ENCODE data around the gene IFT122. TPM values are rescaled to one million over a fixed set of nuclear protein-coding genes. Genes with fewer than 3 reads are reported as not detected.

Gene IFT122
- total RNA-seq, 2 donors from 2014 or later = 60.8 to 91.3 TPM

DNA sequence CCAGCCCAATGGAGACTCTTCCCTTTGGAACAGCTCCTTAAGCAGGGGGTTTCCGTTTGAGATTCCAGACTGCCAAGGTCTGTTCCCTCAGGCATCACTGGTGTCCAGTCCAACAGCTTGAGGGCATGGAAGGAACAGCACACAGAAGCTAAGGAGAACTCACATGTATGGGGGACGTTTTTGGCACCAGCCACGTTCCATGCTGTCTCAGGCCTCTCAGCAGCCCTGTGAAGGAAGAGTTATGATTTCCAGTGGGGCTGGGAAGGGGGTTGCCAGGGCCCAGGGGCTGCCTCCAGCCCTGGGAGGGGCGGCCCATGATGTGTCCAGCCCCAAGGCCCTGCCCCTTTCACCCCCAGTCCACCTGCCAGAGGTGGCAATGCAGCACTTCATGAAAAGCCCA lies 80.9 kb downstream of the IFT122 start:
- H3K4me3 ChIP-seq = no peak overlapping the region
- no peak overlapping the region for H3K27ac ChIP-seq
- intact Hi-C loops (cut with DNase I) = no loop called here
- H3K4me1 ChIP-seq (replicated peaks) = no peaks in the 10 kb centered on the region
- H3K27me3 ChIP-seq (replicated peaks; ENCODE audit: insufficient read depth) = no peaks in the 10 kb centered on the region
- H3K36me3 ChIP-seq = no peaks in the 10 kb centered on the region
- DNase-seq (ENCODE audit: low spot score) = no peak
- no peaks in the 10 kb centered on the region for H3K9me3 ChIP-seq
- no peak for TF ChIP-seq POLR2A (IDR thresholded peaks at IDR 0.05)
- no peak for TF ChIP-seq POLR2AphosphoS5 (IDR thresholded peaks at IDR 0.05)
- TF ChIP-seq, protein P1, sequence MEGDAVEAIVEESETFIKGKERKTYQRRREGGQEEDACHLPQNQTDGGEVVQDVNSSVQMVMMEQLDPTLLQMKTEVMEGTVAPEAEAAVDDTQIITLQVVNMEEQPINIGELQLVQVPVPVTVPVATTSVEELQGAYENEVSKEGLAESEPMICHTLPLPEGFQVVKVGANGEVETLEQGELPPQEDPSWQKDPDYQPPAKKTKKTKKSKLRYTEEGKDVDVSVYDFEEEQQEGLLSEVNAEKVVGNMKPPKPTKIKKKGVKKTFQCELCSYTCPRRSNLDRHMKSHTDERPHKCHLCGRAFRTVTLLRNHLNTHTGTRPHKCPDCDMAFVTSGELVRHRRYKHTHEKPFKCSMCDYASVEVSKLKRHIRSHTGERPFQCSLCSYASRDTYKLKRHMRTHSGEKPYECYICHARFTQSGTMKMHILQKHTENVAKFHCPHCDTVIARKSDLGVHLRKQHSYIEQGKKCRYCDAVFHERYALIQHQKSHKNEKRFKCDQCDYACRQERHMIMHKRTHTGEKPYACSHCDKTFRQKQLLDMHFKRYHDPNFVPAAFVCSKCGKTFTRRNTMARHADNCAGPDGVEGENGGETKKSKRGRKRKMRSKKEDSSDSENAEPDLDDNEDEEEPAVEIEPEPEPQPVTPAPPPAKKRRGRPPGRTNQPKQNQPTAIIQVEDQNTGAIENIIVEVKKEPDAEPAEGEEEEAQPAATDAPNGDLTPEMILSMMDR (IDR thresholded peaks at IDR 0.05) = no peak
- 85% methylated on average over 4 of the region's 4 CpGs for WGBS

DNA sequence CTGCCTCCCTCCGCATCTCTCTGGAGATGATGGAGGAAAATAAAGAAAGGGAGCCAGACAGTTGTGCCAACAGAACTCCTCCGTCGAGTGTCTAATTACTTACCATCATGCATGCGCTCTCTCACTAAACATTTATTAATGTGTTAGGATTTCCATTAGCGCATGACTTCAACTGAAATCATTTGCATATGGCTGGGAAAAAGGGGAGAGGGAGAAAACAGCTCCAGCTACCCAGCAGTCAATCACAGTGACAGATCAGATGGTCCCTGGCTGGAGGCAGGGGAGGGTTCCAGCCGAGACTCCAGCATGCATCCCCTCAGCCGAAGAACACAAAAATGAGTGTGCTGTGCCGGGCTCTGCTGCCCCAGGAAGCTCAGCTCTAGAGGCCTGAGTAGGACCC lies 81.6 kb downstream of the IFT122 start:
- Histone ChIP-seq H3K9me3 (no peaks in the 10 kb centered on the region), H3K4me1 (replicated peaks) (no peaks in the 10 kb centered on the region), H3K27ac (no peak overlapping the region), H3K4me3 (no peak overlapping the region), H3K36me3 (no peaks in the 10 kb centered on the region), H3K27me3 (replicated peaks; ENCODE audit: insufficient read depth) (no peaks in the 10 kb centered on the region)
- WGBS = 73% methylated on average over 8 of the region's 8 CpGs
- intact Hi-C loops (cut with DNase I) = no loop called here
- TF ChIP-seq POLR2AphosphoS5 (IDR thresholded peaks at IDR 0.05) (no peak), POLR2A (IDR thresholded peaks at IDR 0.05) (no peak)
- TF ChIP-seq, protein P1 (IDR thresholded peaks at IDR 0.05) = no peak
- no peak for DNase-seq (ENCODE audit: low spot score)

DNA sequence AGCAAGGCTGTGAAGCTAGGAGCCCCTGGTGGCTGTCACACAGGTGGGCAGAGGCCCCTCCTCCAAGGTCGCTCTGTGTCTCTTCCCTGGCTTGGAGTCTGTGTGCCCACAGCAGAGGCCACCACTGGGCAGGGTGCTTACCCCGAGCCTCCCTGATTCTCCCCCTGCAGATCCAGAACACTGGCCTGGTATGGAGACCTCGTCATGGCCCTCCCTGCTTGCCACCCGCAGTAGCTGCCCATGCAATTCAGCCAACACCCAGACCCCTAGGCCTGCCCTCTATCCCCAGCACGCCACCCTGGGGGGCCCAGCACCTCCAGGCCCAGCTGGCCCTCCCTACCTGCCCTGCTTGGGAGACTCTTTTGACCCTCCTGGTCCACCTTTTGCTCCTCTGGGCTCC lies 82.9 kb downstream of the IFT122 start:
- no peak for TF ChIP-seq POLR2AphosphoS5 (IDR thresholded peaks at IDR 0.05)
- TF ChIP-seq, protein P1 (IDR thresholded peaks at IDR 0.05) = no peak
- TF ChIP-seq POLR2A (IDR thresholded peaks at IDR 0.05) = no peak

DNA sequence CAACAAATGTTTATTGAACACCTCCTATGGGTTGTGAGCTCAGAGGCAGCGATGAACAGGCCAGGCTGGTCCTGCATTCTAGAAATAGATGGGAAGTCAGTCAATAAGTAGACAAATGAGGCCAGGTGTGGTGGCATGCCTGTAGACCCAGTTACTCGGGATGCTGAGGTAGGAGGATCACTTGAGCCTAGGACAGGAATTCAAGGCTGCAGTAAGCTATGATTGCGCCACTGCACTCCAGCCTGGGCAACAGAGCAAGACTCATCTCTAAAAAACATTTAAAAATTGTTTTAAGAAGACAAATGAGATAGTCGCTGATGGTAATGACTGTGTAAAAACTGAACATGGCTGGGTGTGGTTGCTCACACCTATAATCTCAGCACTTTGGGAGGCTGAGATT lies 84.1 kb downstream of the IFT122 start:
- H3K4me1 ChIP-seq (replicated peaks) = no peaks in the 10 kb centered on the region
- intact Hi-C loops (cut with DNase I) = no loop called here
- no peaks in the 10 kb centered on the region for H3K27me3 ChIP-seq (replicated peaks; ENCODE audit: insufficient read depth)
- no peaks in the 10 kb centered on the region for H3K9me3 ChIP-seq
- H3K36me3 ChIP-seq = no peaks in the 10 kb centered on the region
- WGBS = 88% methylated on average over 4 of the region's 4 CpGs
- H3K4me3 ChIP-seq = no peak overlapping the region
- no peak overlapping the region for H3K27ac ChIP-seq
- no peak for TF ChIP-seq POLR2A (IDR thresholded peaks at IDR 0.05)
- no peak for TF ChIP-seq POLR2AphosphoS5 (IDR thresholded peaks at IDR 0.05)
- TF ChIP-seq, protein P1 (IDR thresholded peaks at IDR 0.05) = no peak
- no peak for DNase-seq (ENCODE audit: low spot score)

More for the DNA sequence above, 82.9 kb downstream of the IFT122 start:
- H3K36me3 ChIP-seq = no peaks in the 10 kb centered on the region
- WGBS = 78% methylated on average over 5 of the region's 5 CpGs
- H3K4me1 ChIP-seq (replicated peaks) = no peaks in the 10 kb centered on the region
- intact Hi-C loops (cut with DNase I) = no loop called here
- no peak overlapping the region for H3K4me3 ChIP-seq
- no peaks in the 10 kb centered on the region for H3K9me3 ChIP-seq
- H3K27me3 ChIP-seq (replicated peaks; ENCODE audit: insufficient read depth) = no peaks in the 10 kb centered on the region
- H3K27ac ChIP-seq = no peak overlapping the region
- DNase-seq (ENCODE audit: low spot score) = no peak

DNA sequence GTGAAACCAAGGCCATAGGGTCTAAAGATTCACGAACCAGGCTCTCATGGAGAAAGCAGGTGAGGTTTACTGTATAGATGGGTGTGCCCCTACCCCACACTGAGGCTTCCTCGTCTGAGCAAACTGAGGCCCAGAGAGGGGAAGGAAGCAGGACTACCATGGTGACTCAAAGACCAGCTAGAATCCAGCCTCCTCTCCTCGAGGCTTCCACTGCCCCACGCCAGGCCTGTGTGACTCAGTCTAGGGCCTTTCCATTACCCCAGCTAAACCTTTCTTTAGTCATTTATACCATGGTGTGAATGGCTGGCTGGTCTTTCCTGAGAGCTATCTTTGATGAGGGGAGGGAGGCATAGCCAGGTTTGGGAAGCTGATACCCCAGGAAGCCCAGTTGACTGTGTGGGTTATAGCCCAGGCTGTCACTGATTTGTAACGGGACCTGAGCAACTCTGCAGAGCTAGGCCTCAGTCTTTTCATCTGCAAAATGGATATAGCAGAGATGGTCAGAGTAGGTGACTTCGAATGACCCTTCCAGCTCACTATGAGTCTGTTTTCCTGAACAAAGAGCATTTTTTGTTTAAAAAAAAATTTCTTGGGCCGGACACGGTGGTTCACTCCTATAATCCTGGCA lies 85.4 kb downstream of the IFT122 start:
- no peak overlapping the region for H3K27ac ChIP-seq
- H3K36me3 ChIP-seq = no peaks in the 10 kb centered on the region
- intact Hi-C loops (cut with DNase I) = no loop called here
- H3K9me3 ChIP-seq = no peaks in the 10 kb centered on the region
- no peak for TF ChIP-seq POLR2AphosphoS5 (IDR thresholded peaks at IDR 0.05)
- 83% methylated on average over 8 of the region's 8 CpGs for WGBS
- no peak overlapping the region for H3K4me3 ChIP-seq
- no peak for DNase-seq (ENCODE audit: low spot score)
- H3K4me1 ChIP-seq (replicated peaks) = no peaks in the 10 kb centered on the region
- no peaks in the 10 kb centered on the region for H3K27me3 ChIP-seq (replicated peaks; ENCODE audit: insufficient read depth)
